H1 (cell line): Measurements from ENCODE around the gene APOL6. TPM values are rescaled to one million over a fixed set of nuclear protein-coding genes. Genes with fewer than 3 reads are reported as not detected.
A peak's percentile ranks its signal among the peaks of the same experiment; 100 is the strongest.

Experiments used
- CTCF ChIA-PET: fragments of 300-600 bp; sonication (Branson Sonifier 250); formaldehyde crosslinking; loops from one replicate; lab custom pipeline; 2021; ENCODE audit not compliant: partially characterized antibody; lab: Charles Lee
- POLR2A ChIA-PET: fragments of 300-600 bp; sonication (Branson Sonifier 250); formaldehyde crosslinking; loops from one replicate; lab custom pipeline; 2021; ENCODE audit warnings: inconsistent platforms; ENCODE audit not compliant: partially characterized antibody; lab: Charles Lee
- DNase-seq, 2 experiments: peaks; one replicate each; pipeline versions ENCODE4 v3.0.0 to v3.0.0-alpha.2; 2010 to 2022; ENCODE audit warnings: low spot score in 2 of 2, low read depth in 1 of 2, mixed read lengths in 1 of 2
- FAIRE-seq: peaks from 2 replicates; lab custom pipeline; 2011; peaks lifted over from hg19 to GRCh38; lab: Jason Lieb, UNC
- H2AFZ ChIP-seq: 2 replicates; pipeline ENCODE4 v1.8.1; 2012; ENCODE audit warnings: low read length, inconsistent platforms
- H2AK5ac ChIP-seq: 2 replicates; pipeline ENCODE4 v1.6.1; 2013; ENCODE audit warnings: low read depth, low read length
- H2BK120ac ChIP-seq: replicated peaks from 2 replicates; pipeline ENCODE3; 2013; ENCODE audit warnings: low read depth, low read length, inconsistent platforms
- H2BK12ac ChIP-seq: 2 replicates; pipeline ENCODE4 v1.6.1; 2013; ENCODE audit warnings: low read depth, low read length
- H2BK15ac ChIP-seq: 2 replicates; pipeline ENCODE4 v1.6.1; 2013; ENCODE audit warnings: low read length
- H2BK20ac ChIP-seq: 2 replicates; pipeline ENCODE4 v1.6.1; 2013; ENCODE audit warnings: low read length
- H2BK5ac ChIP-seq: 2 replicates; pipeline ENCODE4 v1.6.1; 2013; ENCODE audit warnings: low read depth, low read length
- H3K14ac ChIP-seq: 2 replicates; pipeline ENCODE4 v1.6.1; 2013; ENCODE audit warnings: inconsistent platforms; ENCODE audit not compliant: insufficient read length
- H3K18ac ChIP-seq: 2 replicates; pipeline ENCODE4 v1.6.1; 2013; ENCODE audit warnings: low read length; ENCODE audit errors: extremely low read depth
- H3K23ac ChIP-seq: 2 replicates; pipeline ENCODE4 v1.6.1; 2013; ENCODE audit warnings: inconsistent platforms; ENCODE audit not compliant: insufficient read length
- H3K23me2 ChIP-seq: 2 replicates; pipeline ENCODE4 v1.6.1; 2013; ENCODE audit warnings: low read depth, low read length
- H3K27ac ChIP-seq: 2 replicates; pipeline ENCODE4 v1.6.1; 2011; ENCODE audit warnings: low read depth, low read length, inconsistent platforms
- H3K27me3 ChIP-seq, 4 experiments: replicated peaks in 1 of 4; 1 replicate in 1 of 4; 2 replicates in 3 of 4; pipeline versions ENCODE4 v1.6.1 to v1.8.1; 2011 to 2013; ENCODE audit warnings: low read length in 3 of 4, mild to moderate bottlenecking in 3 of 4, inconsistent platforms in 2 of 4, mixed read lengths in 2 of 4, moderate library complexity in 1 of 4; ENCODE audit not compliant: control insufficient read depth in 3 of 4, insufficient read depth in 3 of 4; ENCODE audit errors: extremely low read depth in 1 of 4
- H3K36me3 ChIP-seq, 4 experiments: 2 replicates each; pipeline versions ENCODE4 v1.6.1 to v1.8.1; 2011 to 2013; ENCODE audit warnings: mild to moderate bottlenecking in 4 of 4, low read length in 3 of 4, moderate library complexity in 2 of 4, control low read depth in 1 of 4, inconsistent platforms in 1 of 4; ENCODE audit not compliant: insufficient read depth in 4 of 4, control insufficient read depth in 2 of 4
- H3K4ac ChIP-seq: replicated peaks from 2 replicates; pipeline ENCODE3; 2013; ENCODE audit warnings: low read length, low read depth, mixed read lengths, inconsistent platforms; ENCODE audit not compliant: insufficient read length
- H3K4me1 ChIP-seq, 4 experiments: replicated peaks in 1 of 4; 1 replicate in 1 of 4; 2 replicates in 3 of 4; pipeline versions ENCODE4 v1.6.1 to v1.8.1; 2011 to 2013; ENCODE audit warnings: low read length in 3 of 4, inconsistent platforms in 2 of 4, mixed read lengths in 1 of 4; ENCODE audit not compliant: insufficient read depth in 4 of 4, control insufficient read depth in 3 of 4
- H3K4me2 ChIP-seq, 2 experiments: 2 replicates each; pipeline versions ENCODE4 v1.6.1 to v1.8.1; 2011 to 2013; ENCODE audit warnings: low read depth in 2 of 2, low read length in 2 of 2, control low read depth in 1 of 2, inconsistent platforms in 1 of 2, mild to moderate bottlenecking in 1 of 2; ENCODE audit not compliant: insufficient read depth in 1 of 2
- H3K4me3 ChIP-seq, 4 experiments: fragments of 200-600, 300-600 bp in 1 of 4; sonication (generic), shearing (Covaris generic), sonication (Bioruptor Twin) in 1 of 4; 2 replicates each; pipeline versions ENCODE4 v1.5.1 to v1.8.1; 2011 to 2016; ENCODE audit warnings: low read length in 4 of 4, low read depth in 3 of 4, control low read depth in 2 of 4, inconsistent platforms in 2 of 4, mild to moderate bottlenecking in 2 of 4, mixed read lengths in 1 of 4, moderate library complexity in 1 of 4; ENCODE audit not compliant: insufficient read depth in 2 of 4; ENCODE audit errors: extremely low read depth in 1 of 4
- H3K56ac ChIP-seq: replicated peaks from 2 replicates; pipeline ENCODE3; 2013; ENCODE audit warnings: low read depth, mild to moderate bottlenecking, mixed read lengths, low read length, inconsistent platforms; ENCODE audit not compliant: insufficient read length
- H3K79me1 ChIP-seq: 2 replicates; pipeline ENCODE4 v1.6.1; 2013; ENCODE audit warnings: low read depth, low read length, control low read depth
- H3K79me2 ChIP-seq, 2 experiments: 2 replicates each; pipeline versions ENCODE4 v1.6.1 to v1.8.1; 2012 to 2013; ENCODE audit warnings: low read length in 2 of 2, mild to moderate bottlenecking in 2 of 2, inconsistent platforms in 1 of 2; ENCODE audit not compliant: insufficient read depth in 2 of 2, control insufficient read depth in 1 of 2
- H3K9ac ChIP-seq, 4 experiments: replicated peaks in 1 of 4; 1 replicate in 1 of 4; 2 replicates in 3 of 4; pipeline versions ENCODE4 v1.6.1 to v1.8.1; 2011 to 2013; ENCODE audit warnings: low read depth in 3 of 4, low read length in 3 of 4, control low read depth in 2 of 4, mild to moderate bottlenecking in 2 of 4, moderate library complexity in 2 of 4, inconsistent platforms in 1 of 4; ENCODE audit errors: extremely low read depth in 1 of 4
- H3K9me3 ChIP-seq, 2 experiments: 2 replicates each; pipeline versions ENCODE4 v1.6.1 to v1.8.1; 2012 to 2013; ENCODE audit warnings: mild to moderate bottlenecking in 2 of 2, moderate library complexity in 2 of 2, control low read depth in 1 of 2, inconsistent platforms in 1 of 2, low read depth in 1 of 2, low read length in 1 of 2, mixed read lengths in 1 of 2; ENCODE audit not compliant: insufficient read depth in 2 of 2
- H4K20me1 ChIP-seq, 2 experiments: replicated peaks in 1 of 2; 2 replicates each; pipeline versions ENCODE3 to v1.8.1; 2011 to 2013; ENCODE audit warnings: inconsistent platforms in 2 of 2, low read length in 2 of 2, mild to moderate bottlenecking in 1 of 2; ENCODE audit not compliant: insufficient read depth in 2 of 2, control insufficient read depth in 1 of 2
- H4K5ac ChIP-seq: 2 replicates; pipeline ENCODE4 v1.6.1; 2013; ENCODE audit warnings: low read length, low read depth, mixed read lengths, inconsistent platforms; ENCODE audit not compliant: insufficient read length
- H4K8ac ChIP-seq: 2 replicates; pipeline ENCODE4 v1.8.0; 2013; ENCODE audit warnings: mild to moderate bottlenecking, moderate library complexity, low read length, inconsistent platforms; ENCODE audit not compliant: insufficient read depth; ENCODE audit errors: extremely low read depth
- H4K91ac ChIP-seq: replicated peaks from 2 replicates; pipeline ENCODE3; 2013; ENCODE audit warnings: low read length, mixed read lengths, inconsistent platforms; ENCODE audit not compliant: insufficient read length
- KDM1A ChIP-seq: fragments of 200-600, 300-600 bp; sonication (generic); IDR thresholded peaks from 2 replicates; pipeline ENCODE4 v1.7.1; 2016; ENCODE audit warnings: mild to moderate bottlenecking, low read length, borderline replicate concordance
- MAX ChIP-seq: IDR thresholded peaks from 2 replicates; pipeline ENCODE4 v1.6.1; 2012; ENCODE audit warnings: inconsistent platforms
- YY1 ChIP-seq: IDR thresholded peaks from 2 replicates; pipeline ENCODE4 v1.6.1; 2011; ENCODE audit warnings: low read depth, mild to moderate bottlenecking, low read length
- WGBS, 2 experiments: shearing (Covaris generic) in 1 of 2; methylation state at CpG; one replicate each; pipeline versions ENCODE4 v1.1.6 to v1.1.7; 2013 to 2015; ENCODE audit warnings: low lambda C conversion rate in 2 of 2, mixed read lengths in 2 of 2, inconsistent platforms in 1 of 2, low coverage in 1 of 2, missing lambda C conversion rate in 1 of 2; ENCODE audit not compliant: insufficient replicate concordance in 2 of 2, insufficient coverage in 1 of 2, insufficient read length in 1 of 2; ENCODE audit errors: extremely low coverage in 1 of 2, missing lambda C conversion rate in 1 of 2; 5-methylcytosine and 5-hydroxymethylcytosine counted together
- polyA plus RNA-seq, 7 experiments: library from polyadenylated mRNA; depleted of rRNA in 3 of 7; stranded (reverse) in 5 of 7; unstranded in 2 of 7; fragments of >200 nt in 5 of 7; fragments of 200-250 nt in 2 of 7; gene quantifications; 1 replicate in 5 of 7; 2 replicates in 1 of 7; 4 replicates in 1 of 7; pipeline versions ENCODE4 v1.2.1 to v1.2.3, GENCODE V29; 2011 to 2013; ENCODE audit warnings: missing spikeins in 2 of 7, mixed read lengths in 2 of 7
- total RNA-seq: library from RNA; stranded (reverse); fragmentation: NEBNext Ultra II Directional; extraction: Animal tissue kit (Norgen Biotek cat#: 25700); gene quantifications from 2 replicates; pipeline ENCODE4 v1.2.1, GENCODE V29; 2021

Gene APOL6
- total and polyA plus RNA-seq, 2 of the 8 experiments (the other 6 are each of a cell fraction or from before 2014, with no cell fraction given): 0.06 to 0.13 TPM

GRCh38 chr22:35625763-35626432 is 22.3 kb upstream of the APOL6 start:
- no peak overlapping the region for H3K23ac ChIP-seq
- FAIRE-seq (no peak), DNase-seq (no peak)
- no peak overlapping the region for H2AK5ac ChIP-seq
- ChIA-PET POLR2A (no interaction called here), CTCF (interaction anchor here (0.6 to 1.4 kb wide), 9 partner anchors 22 to 305 kb away, joined by 3 to 6 read pairs (median 3); no protein-coding TSS in a partner anchor)
- H3K27me3 ChIP-seq: peaks cover 0 to 2% (median 0%) of the 10 kb centered on the region in 4 experiments; a peak in 1 of 7 replicates
- no peak overlapping the region for H2BK15ac ChIP-seq
- peaks cover 0 to 23% (median 15%) of the 10 kb centered on the region in 4 experiments; a peak in 6 of 7 replicates for H3K4me1 ChIP-seq
- no peak overlapping the region for H2BK12ac ChIP-seq
- H3K9ac ChIP-seq: no peak overlapping the region
- no peak overlapping the region for H3K18ac ChIP-seq
- H3K27ac ChIP-seq: no peak overlapping the region
- H4K91ac ChIP-seq: no peak overlapping the region
- H4K20me1 ChIP-seq: no peaks in the 10 kb centered on the region
- H2BK20ac ChIP-seq: no peak overlapping the region
- no peak overlapping the region for H2BK5ac ChIP-seq
- no peaks in the 10 kb centered on the region for H3K79me1 ChIP-seq
- no peak overlapping the region for H4K8ac ChIP-seq
- no peak overlapping the region for H3K4me2 ChIP-seq
- H3K14ac ChIP-seq: no peak overlapping the region
- no peaks in the 10 kb centered on the region for H3K36me3 ChIP-seq
- H2BK120ac ChIP-seq: no peak overlapping the region
- TF ChIP-seq KDM1A (peak; percentile 26; the same call in 1 of the 2 replicates), MAX (no peak), YY1 (0 out of 2 replicates have a peak, but pooled peaks have one; percentile 13)
- no peak overlapping the region for H3K4me3 ChIP-seq
- peaks cover 5% of the 10 kb centered on the region for H3K23me2 ChIP-seq
- H3K56ac ChIP-seq: no peak overlapping the region
- H3K4ac ChIP-seq: no peak overlapping the region
- no peak overlapping the region for H2AFZ ChIP-seq
- no peaks in the 10 kb centered on the region for H3K9me3 ChIP-seq
- WGBS, 2 experiments: 87% methylated on average over 10 of the region's 10 CpGs; no CpG with 5 or more reads in 1 of the 2 experiments
- H3K79me2 ChIP-seq: no peaks in the 10 kb centered on the region
- H4K5ac ChIP-seq: no peak overlapping the region
